ENCODE data around the gene VEGFA. TPM values are rescaled to one million over a fixed set of nuclear protein-coding genes. Genes with fewer than 3 reads are reported as not detected.

Gene VEGFA
- total and polyA plus RNA-seq, 2 of the 8 experiments (the other 6 are each of a cell fraction or from before 2014, with no cell fraction given): 42.2 to 58.5 TPM

DNA sequence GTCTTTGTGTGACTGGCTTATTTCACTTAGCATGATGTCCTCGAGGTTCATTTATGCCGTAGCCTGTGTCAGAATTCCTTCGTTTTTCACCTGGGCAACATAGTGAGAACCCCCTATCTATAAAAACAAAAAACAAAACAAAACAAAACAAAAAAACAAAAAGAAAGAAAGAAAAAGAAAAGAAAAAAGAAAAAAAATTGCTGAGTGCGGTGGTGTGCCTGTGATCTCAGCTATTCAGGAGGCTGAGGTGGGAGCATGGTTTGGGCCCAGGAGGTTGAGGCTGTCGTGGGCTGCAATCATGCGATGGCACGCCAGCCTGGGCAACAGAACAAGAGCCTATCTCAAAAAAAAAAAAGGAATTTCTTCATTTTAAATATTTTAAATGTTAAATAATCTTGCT lies 38.4 kb downstream of the VEGFA start:
- Histone ChIP-seq H3K4me1 (replicated peaks in 1 of 4; ENCODE audit: control insufficient read depth in 3 of 4, insufficient read depth in 4 of 4, low read length in 3 of 4) (peaks cover 0 to 4% (median 0%) of the 10 kb centered on the region in 4 experiments; a peak in 1 of 7 replicates), H2AK5ac (ENCODE audit: low read depth, low read length) (no peak overlapping the region), H2BK120ac (replicated peaks; ENCODE audit: low read depth, low read length) (no peak overlapping the region), H3K18ac (ENCODE audit: extremely low read depth, low read length) (no peak overlapping the region), H3K79me2 (ENCODE audit: control insufficient read depth in 1 of 2, insufficient read depth in 2 of 2, low read length in 2 of 2) (no peaks in the 10 kb centered on the region), H2BK5ac (ENCODE audit: low read depth, low read length) (no peak overlapping the region), H3K27me3 (replicated peaks in 1 of 4; ENCODE audit: control insufficient read depth in 3 of 4, extremely low read depth in 1 of 4, insufficient read depth in 3 of 4, low read length in 3 of 4) (no peaks in the 10 kb centered on the region; a peak in 1 of 7 replicates), H4K91ac (replicated peaks; ENCODE audit: insufficient read length, low read length) (no peak overlapping the region), H3K23me2 (ENCODE audit: low read depth, low read length) (no peaks in the 10 kb centered on the region), H4K5ac (ENCODE audit: insufficient read length, low read depth, low read length) (no peak overlapping the region), H3K23ac (ENCODE audit: insufficient read length) (no peak overlapping the region), H3K56ac (replicated peaks; ENCODE audit: insufficient read length, low read depth, low read length) (no peak overlapping the region), H3K14ac (ENCODE audit: insufficient read length) (no peak overlapping the region), H3K79me1 (ENCODE audit: low read depth, low read length) (no peaks in the 10 kb centered on the region), H2BK12ac (ENCODE audit: low read depth, low read length) (no peak overlapping the region), H2BK15ac (ENCODE audit: low read length) (no peak overlapping the region), H3K27ac (ENCODE audit: low read depth, low read length) (no peak overlapping the region), H3K9ac (replicated peaks in 1 of 4; ENCODE audit: extremely low read depth in 1 of 4, low read depth in 3 of 4, low read length in 3 of 4) (no peak overlapping the region), H2AFZ (ENCODE audit: low read length) (no peak overlapping the region), H2BK20ac (ENCODE audit: low read length) (no peak overlapping the region), H3K4me2 (ENCODE audit: insufficient read depth in 1 of 2, low read depth in 2 of 2, low read length in 2 of 2) (no peak overlapping the region), H3K36me3 (ENCODE audit: control insufficient read depth in 2 of 4, insufficient read depth in 4 of 4, low read length in 3 of 4) (no peaks in the 10 kb centered on the region), H4K8ac (ENCODE audit: extremely low read depth, insufficient read depth, low read length) (no peak overlapping the region), H4K20me1 (replicated peaks in 1 of 2; ENCODE audit: control insufficient read depth in 1 of 2, insufficient read depth in 2 of 2, low read length in 2 of 2) (no peaks in the 10 kb centered on the region), H3K9me3 (ENCODE audit: insufficient read depth in 2 of 2, low read depth in 1 of 2, low read length in 1 of 2) (no peaks in the 10 kb centered on the region), H3K4ac (replicated peaks; ENCODE audit: insufficient read length, low read depth, low read length) (no peak overlapping the region), H3K4me3 (ENCODE audit: extremely low read depth in 1 of 4, insufficient read depth in 2 of 4, low read depth in 3 of 4, low read length in 4 of 4) (no peak overlapping the region)
- ChIA-PET POLR2A (ENCODE audit: partially characterized antibody) (interaction anchor here (0.6 to 1.2 kb wide), 2 partner anchors 21 to 35 kb away, joined by 3 read pairs; no protein-coding TSS in a partner anchor), CTCF (ENCODE audit: partially characterized antibody) (interaction anchor here (0.6 to 3.7 kb wide), 8 partner anchors 9 to 109 kb away, joined by 3 to 25 read pairs (median 4); no protein-coding TSS in a partner anchor)
- DNase-seq (ENCODE audit: low read depth in 1 of 2, low spot score in 2 of 2) (no peak), FAIRE-seq (no peak)
- 91% methylated on average over 7 of the region's 7 CpGs; no CpG with 5 or more reads in 1 of the 2 experiments for WGBS, 2 experiments (ENCODE audit: extremely low coverage in 1 of 2, insufficient coverage in 1 of 2, insufficient read length in 1 of 2, insufficient replicate concordance in 2 of 2, low coverage in 1 of 2, low lambda C conversion rate in 2 of 2, missing lambda C conversion rate in 1 of 2)
- no peak for TF ChIP-seq CTBP2 (IDR thresholded peaks at IDR 0.05; ENCODE audit: borderline replicate concordance, insufficient read depth, insufficient read length, low read length)
- no peak for TF ChIP-seq BRCA1 (IDR thresholded peaks at IDR 0.05; ENCODE audit: low read depth, low read length)
- no peak for TF ChIP-seq GTF2F1 (IDR thresholded peaks at IDR 0.05; ENCODE audit: borderline replicate concordance, low read depth, low read length)
- no peak for TF ChIP-seq BACH1 (IDR thresholded peaks at IDR 0.05; ENCODE audit: low read length)
- TF ChIP-seq, protein P1, sequence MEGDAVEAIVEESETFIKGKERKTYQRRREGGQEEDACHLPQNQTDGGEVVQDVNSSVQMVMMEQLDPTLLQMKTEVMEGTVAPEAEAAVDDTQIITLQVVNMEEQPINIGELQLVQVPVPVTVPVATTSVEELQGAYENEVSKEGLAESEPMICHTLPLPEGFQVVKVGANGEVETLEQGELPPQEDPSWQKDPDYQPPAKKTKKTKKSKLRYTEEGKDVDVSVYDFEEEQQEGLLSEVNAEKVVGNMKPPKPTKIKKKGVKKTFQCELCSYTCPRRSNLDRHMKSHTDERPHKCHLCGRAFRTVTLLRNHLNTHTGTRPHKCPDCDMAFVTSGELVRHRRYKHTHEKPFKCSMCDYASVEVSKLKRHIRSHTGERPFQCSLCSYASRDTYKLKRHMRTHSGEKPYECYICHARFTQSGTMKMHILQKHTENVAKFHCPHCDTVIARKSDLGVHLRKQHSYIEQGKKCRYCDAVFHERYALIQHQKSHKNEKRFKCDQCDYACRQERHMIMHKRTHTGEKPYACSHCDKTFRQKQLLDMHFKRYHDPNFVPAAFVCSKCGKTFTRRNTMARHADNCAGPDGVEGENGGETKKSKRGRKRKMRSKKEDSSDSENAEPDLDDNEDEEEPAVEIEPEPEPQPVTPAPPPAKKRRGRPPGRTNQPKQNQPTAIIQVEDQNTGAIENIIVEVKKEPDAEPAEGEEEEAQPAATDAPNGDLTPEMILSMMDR (IDR thresholded peaks at IDR 0.05; ENCODE audit: control extremely low read depth in 1 of 3, insufficient read depth in 1 of 3, low read depth in 1 of 3, low read length in 3 of 3): no peak
